ENCODE results near the gene SCO2. TPM values are rescaled to one million over a fixed set of nuclear protein-coding genes. Genes with fewer than 3 reads are reported as not detected.

Gene SCO2
- total RNA-seq, 4 donors from 2014 or later, result 3.5 to 3.9 TPM; not detected in 2

DNA sequence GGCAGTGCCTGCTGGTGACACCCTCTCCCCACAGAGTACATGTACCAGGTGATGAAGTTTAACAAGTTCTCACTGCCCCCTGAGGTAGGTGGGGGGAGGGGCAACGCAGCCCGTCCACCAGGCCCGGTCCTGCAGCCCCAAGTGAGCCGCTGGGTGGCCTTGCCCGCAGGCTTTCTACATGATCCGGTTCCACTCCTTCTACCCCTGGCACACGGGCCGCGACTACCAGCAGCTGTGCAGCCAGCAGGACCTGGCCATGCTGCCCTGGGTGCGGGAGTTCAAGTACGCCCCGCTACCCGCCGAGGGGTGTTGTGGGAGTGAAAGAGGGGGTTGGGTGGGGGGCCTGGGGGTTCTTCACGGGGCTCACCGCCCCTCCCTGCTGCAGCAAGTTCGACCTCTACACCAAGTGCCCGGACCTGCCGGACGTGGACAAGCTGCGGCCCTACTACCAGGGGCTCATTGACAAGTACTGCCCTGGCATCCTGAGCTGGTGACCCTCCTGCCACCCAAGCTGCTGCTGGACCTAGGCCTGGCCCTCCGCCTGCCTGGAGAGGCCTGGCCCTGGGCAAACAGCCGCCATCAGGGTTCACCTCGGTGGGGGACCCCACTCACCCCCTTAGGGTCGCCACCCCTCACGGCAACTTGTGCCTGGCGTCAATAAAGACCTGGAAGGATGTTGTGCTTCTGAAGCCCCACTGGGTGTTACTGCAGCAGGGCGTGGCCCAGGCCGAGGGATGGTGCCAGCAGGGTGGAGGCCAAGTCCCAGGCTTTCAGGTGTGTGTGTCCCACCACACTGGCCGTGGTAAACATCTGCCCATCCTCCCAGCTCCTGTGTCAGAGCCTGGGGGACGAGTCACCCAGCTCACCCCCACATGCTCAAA is 35.8 kb downstream of the SCO2 start:
- H3K27me3 ChIP-seq, result no peaks in the 10 kb centered on the region

DNA sequence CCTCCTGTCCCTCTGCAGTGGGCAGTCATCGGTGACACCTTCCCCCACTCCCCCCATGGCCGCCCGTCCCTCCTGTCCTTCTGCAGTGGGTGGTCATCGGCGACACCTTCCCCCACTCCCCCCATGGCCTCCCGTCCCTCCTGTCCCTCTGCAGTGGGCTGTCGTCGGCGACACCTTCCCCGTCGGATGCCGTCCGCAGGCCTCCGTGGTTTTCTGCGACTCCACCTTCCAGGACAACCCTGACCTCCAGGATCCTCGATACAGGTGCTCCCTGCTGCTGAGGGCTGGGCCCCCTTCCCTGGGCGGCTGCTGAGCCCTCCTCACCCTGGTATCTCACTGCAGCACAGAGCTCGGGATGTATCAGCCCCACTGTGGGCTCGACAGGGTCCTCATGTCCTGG is 36.5 kb downstream of the SCO2 start:
- Histone ChIP-seq H3K4me3 (no peak overlapping the region), H3K4me1 (no peaks in the 10 kb centered on the region), H3K36me3 (no peaks in the 10 kb centered on the region), H3K9me3 (no peaks in the 10 kb centered on the region), H3K27me3 (no peaks in the 10 kb centered on the region), H3K27ac (no peak overlapping the region)
- no peak for DNase-seq
- TF ChIP-seq POLR2A (IDR thresholded peaks at IDR 0.05), result no peak
- TF ChIP-seq, protein P1, sequence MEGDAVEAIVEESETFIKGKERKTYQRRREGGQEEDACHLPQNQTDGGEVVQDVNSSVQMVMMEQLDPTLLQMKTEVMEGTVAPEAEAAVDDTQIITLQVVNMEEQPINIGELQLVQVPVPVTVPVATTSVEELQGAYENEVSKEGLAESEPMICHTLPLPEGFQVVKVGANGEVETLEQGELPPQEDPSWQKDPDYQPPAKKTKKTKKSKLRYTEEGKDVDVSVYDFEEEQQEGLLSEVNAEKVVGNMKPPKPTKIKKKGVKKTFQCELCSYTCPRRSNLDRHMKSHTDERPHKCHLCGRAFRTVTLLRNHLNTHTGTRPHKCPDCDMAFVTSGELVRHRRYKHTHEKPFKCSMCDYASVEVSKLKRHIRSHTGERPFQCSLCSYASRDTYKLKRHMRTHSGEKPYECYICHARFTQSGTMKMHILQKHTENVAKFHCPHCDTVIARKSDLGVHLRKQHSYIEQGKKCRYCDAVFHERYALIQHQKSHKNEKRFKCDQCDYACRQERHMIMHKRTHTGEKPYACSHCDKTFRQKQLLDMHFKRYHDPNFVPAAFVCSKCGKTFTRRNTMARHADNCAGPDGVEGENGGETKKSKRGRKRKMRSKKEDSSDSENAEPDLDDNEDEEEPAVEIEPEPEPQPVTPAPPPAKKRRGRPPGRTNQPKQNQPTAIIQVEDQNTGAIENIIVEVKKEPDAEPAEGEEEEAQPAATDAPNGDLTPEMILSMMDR (IDR thresholded peaks at IDR 0.05), result no peak
- intact Hi-C loops (cut with DNase I; ENCODE audit: low total_unique reads), result no loop called here

More for the DNA sequence above, 35.8 kb downstream of the SCO2 start:
- no peak for TF ChIP-seq POLR2A (IDR thresholded peaks at IDR 0.05)
- H3K9me3 ChIP-seq, result no peaks in the 10 kb centered on the region
- intact Hi-C loops (cut with DNase I; ENCODE audit: low total_unique reads), result no loop called here
- H3K27ac ChIP-seq, result no peak overlapping the region
- H3K4me3 ChIP-seq, result no peak overlapping the region
- no peaks in the 10 kb centered on the region for H3K4me1 ChIP-seq
- no peaks in the 10 kb centered on the region for H3K36me3 ChIP-seq
- DNase-seq, result no peak

DNA sequence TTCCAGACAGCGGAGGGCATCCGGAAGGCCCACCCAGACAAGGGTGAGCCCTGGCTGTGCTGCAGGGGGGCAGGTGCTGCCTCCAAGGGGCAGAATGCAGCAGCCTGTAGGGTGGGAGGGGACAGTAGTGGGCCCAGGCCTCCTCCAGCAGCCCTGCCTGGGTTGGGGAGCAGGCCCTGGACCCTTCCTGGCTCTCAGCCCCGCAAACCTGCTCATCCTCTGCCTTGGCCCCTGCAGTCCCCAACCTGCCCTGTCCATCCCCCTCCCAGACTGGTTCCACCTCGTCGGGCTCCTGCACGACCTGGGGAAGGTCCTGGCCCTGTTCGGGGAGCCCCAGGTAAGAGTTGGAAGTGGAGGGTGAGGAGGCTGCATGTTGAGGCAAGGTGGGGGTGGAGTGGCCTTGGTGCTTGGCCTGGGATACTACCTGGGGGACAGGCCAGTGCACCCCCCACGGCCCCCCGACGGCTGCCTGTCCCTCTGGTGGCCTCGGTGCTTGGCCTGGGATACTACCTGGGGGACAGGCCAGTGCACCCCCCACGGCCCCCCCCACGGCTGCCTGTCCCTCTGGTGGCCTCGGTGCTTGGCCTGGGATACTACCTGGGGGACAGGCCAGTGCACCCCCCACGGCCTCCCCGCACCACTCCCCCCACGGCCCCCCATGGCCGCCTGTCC is 37.3 kb downstream of the SCO2 start:
- H3K36me3 ChIP-seq, result no peaks in the 10 kb centered on the region
- TF ChIP-seq POLR2A (IDR thresholded peaks at IDR 0.05), result no peak
- TF ChIP-seq, protein P1 (IDR thresholded peaks at IDR 0.05), result no peak
- no peaks in the 10 kb centered on the region for H3K4me1 ChIP-seq
- H3K4me3 ChIP-seq, result no peak overlapping the region
- intact Hi-C loops (cut with DNase I; ENCODE audit: low total_unique reads), result no loop called here
- H3K27ac ChIP-seq, result no peak overlapping the region
- H3K9me3 ChIP-seq, result no peaks in the 10 kb centered on the region
- DNase-seq, result no peak
- peaks cover 0 to 4% of the 10 kb centered on the region in 2 donors for H3K27me3 ChIP-seq

DNA sequence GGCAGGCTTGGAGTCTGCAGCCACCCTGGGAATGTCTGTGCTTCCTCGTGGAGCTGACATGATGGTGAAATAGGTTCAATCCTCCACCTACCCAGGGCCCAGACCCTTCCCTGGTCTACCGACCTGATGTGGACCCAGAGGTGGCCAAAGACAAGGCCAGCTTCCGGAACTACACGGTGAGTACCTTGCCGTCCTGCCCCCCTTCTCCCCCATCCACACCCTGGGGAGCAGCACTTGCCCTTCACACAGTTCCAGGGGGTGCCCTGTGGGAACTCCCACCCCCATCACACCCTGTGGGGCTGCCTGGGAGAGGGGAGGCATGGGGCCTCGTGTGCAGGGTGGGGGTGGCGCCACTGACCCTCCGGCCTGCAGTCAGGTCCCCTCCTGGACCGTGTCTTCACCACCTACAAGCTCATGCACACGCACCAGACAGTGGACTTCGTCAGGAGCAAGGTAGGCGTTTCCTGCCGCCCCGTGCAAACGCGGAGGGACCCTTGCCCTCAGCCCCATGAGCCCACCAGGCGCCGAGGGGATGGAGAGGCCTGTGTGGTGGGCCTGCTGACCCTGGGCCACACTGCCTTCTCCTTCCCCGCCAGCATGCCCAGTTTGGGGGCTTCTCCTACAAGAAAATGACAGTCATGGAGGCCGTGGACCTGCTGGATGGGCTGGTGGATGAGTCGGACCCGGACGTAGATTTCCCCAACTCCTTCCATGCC is 38.0 kb downstream of the SCO2 start:
- H3K27ac ChIP-seq, result no peak overlapping the region

More for the DNA sequence above, 38.0 kb downstream of the SCO2 start:
- intact Hi-C loops (cut with DNase I; ENCODE audit: low total_unique reads), result no loop called here
- Histone ChIP-seq H3K4me3 (no peak overlapping the region), H3K9me3 (no peaks in the 10 kb centered on the region), H3K36me3 (no peaks in the 10 kb centered on the region), H3K27me3 (peaks cover 4 to 8% of the 10 kb centered on the region in 2 donors), H3K4me1 (no peaks in the 10 kb centered on the region)
- DNase-seq, result no peak
- no peak for TF ChIP-seq POLR2A (IDR thresholded peaks at IDR 0.05)
- TF ChIP-seq, protein P1 (IDR thresholded peaks at IDR 0.05), result no peak
